ENCODE results near the gene NINJ1. TPM values are rescaled to one million over a fixed set of nuclear protein-coding genes. Genes with fewer than 3 reads are reported as not detected.
"Not testable (repeated sequence)": the region's sequence is repeated elsewhere in the genome, so short reads cannot be mapped to it uniquely, and the experiment has no call there.

NINJ1 gene
- polyA plus RNA-seq, 1 experiment = 53.9 TPM

DNA sequence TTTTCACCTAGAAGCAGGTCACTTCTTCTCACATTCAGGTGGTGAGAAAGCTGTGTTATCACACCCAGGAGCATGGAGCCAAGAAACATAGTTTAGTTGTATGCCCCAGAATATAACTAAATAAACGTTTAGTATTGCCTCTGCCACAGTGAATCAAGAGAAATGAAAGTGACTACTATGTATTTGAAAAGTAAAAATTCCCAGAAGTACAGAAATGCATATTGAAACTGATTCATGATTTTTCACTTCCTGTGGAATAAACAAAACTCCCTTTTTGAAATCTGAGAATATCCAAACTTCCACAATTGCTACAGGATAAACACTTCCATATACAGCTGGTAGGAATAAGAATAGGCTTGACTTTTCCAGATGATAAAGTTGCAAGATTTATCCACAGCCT lies 15.3 kb upstream of the NINJ1 start:
- Histone ChIP-seq H3K36me3 (ENCODE audit: control insufficient read depth, insufficient read depth, low read length) (no peaks in the 10 kb centered on the region), H3K27me3 (ENCODE audit: control insufficient read depth, insufficient read depth, low read length) (no peaks in the 10 kb centered on the region; the same call in 1 of the 2 replicates), H3K4me3 (ENCODE audit: low read depth, low read length) (no peak overlapping the region)
- no peak for TF ChIP-seq CTCF (IDR thresholded peaks at IDR 0.05; ENCODE audit: insufficient read depth, low read depth, low read length)
- DNase-seq (ENCODE audit: low read depth) = no peak
- ChIA-PET CTCF (no interaction called here), POLR2A (no interaction called here)

- DNase-seq (ENCODE audit: low read depth) = no peak
- no peak for TF ChIP-seq CTCF (IDR thresholded peaks at IDR 0.05; ENCODE audit: insufficient read depth, low read depth, low read length)
- Histone ChIP-seq H3K36me3 (ENCODE audit: control insufficient read depth, insufficient read depth, low read length) (no peaks in the 10 kb centered on the region), H3K27me3 (ENCODE audit: control insufficient read depth, insufficient read depth, low read length) (no peaks in the 10 kb centered on the region; the same call in 1 of the 2 replicates), H3K4me3 (ENCODE audit: low read depth, low read length) (no peak overlapping the region)
- ChIA-PET CTCF (no interaction called here), POLR2A (no interaction called here)
Observed at GRCh38 chr9:93148721-93149120, 14.7 kb upstream of the NINJ1 start.

DNA sequence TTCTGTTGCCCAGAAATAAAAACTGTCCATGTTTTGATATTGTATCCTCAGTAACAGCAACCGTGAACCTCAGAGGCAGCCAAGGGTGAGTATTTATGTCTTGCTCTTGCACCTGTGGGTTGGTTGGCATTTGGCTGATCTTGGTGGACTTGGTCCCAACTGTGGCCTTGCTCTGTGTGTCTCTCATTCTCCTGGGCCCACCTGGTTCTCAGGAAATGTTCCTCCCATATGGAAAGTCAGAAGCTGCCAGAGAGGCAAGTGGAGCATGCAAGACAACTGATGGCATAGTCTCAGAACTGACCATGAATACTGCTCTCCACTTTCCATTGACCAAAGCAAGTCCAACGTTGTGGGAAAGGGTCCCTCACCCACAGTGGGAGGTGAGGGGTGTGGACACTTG lies 13.6 kb upstream of the NINJ1 start:
- no peak for TF ChIP-seq CTCF (IDR thresholded peaks at IDR 0.05; ENCODE audit: insufficient read depth, low read depth, low read length)
- no peaks in the 10 kb centered on the region; the same call in 1 of the 2 replicates for H3K27me3 ChIP-seq (ENCODE audit: control insufficient read depth, insufficient read depth, low read length)
- H3K36me3 ChIP-seq (ENCODE audit: control insufficient read depth, insufficient read depth, low read length) = no peaks in the 10 kb centered on the region
- H3K4me3 ChIP-seq (ENCODE audit: low read depth, low read length) = no peak overlapping the region
- POLR2A ChIA-PET = no interaction called here
- no peak for DNase-seq (ENCODE audit: low read depth)
- CTCF ChIA-PET = no interaction called here

GRCh38 chr9:93146696-93147095 lies 12.6 kb upstream of the NINJ1 start:
- H3K27me3 ChIP-seq (ENCODE audit: control insufficient read depth, insufficient read depth, low read length); H3K4me3 ChIP-seq (ENCODE audit: low read depth, low read length); POLR2A ChIA-PET; H3K36me3 ChIP-seq (ENCODE audit: control insufficient read depth, insufficient read depth, low read length); DNase-seq (ENCODE audit: low read depth): not testable (repeated sequence)
- CTCF ChIA-PET = interaction anchor here (1.5 to 3.8 kb wide), 2 partner anchors 8 to 12 kb away, joined by 4 to 17 read pairs; no protein-coding TSS in a partner anchor

GRCh38 chr9:93143830-93144530 lies 9.9 kb upstream of the NINJ1 start:
- no peak overlapping the region for H3K4me3 ChIP-seq (ENCODE audit: low read depth, low read length)
- H3K27me3 ChIP-seq (ENCODE audit: control insufficient read depth, insufficient read depth, low read length) = no peaks in the 10 kb centered on the region
- CTCF ChIA-PET = interaction anchor here (0.6 to 3.8 kb wide), 2 partner anchors 11 to 871 kb away, joined by 3 to 17 read pairs; no protein-coding TSS in a partner anchor
- no peaks in the 10 kb centered on the region for H3K36me3 ChIP-seq (ENCODE audit: control insufficient read depth, insufficient read depth, low read length)
- POLR2A ChIA-PET = no interaction called here
- TF ChIP-seq CTCF (IDR thresholded peaks at IDR 0.05; ENCODE audit: insufficient read depth, low read depth, low read length) = no peak
- no peak for DNase-seq (ENCODE audit: low read depth)
